Skeletal muscle tissue (tissue), 4 donors: ENCODE measurements around the gene ID1. TPM values are rescaled to one million over a fixed set of nuclear protein-coding genes. Genes with fewer than 3 reads are reported as not detected.

Experiments used
- H3K27ac ChIP-seq: one replicate; pipeline ENCODE4 v1.7.0; 2013; ENCODE audit warnings: mild to moderate bottlenecking, low read depth, low read length, inconsistent platforms
- H3K27me3 ChIP-seq, 3 donors: one replicate each; pipeline ENCODE4 v1.7.0; 2013; ENCODE audit warnings: low read length in 3 of 3; ENCODE audit not compliant: control insufficient read depth in 3 of 3, insufficient read depth in 3 of 3
- H3K36me3 ChIP-seq, 3 donors: one replicate each; pipeline ENCODE4 v1.7.0; 2013; ENCODE audit warnings: low read length in 3 of 3; ENCODE audit not compliant: control insufficient read depth in 3 of 3, insufficient read depth in 3 of 3
- H3K4me1 ChIP-seq, 3 donors: one replicate each; pipeline ENCODE4 v1.7.0; 2013; ENCODE audit warnings: low read length in 3 of 3, mild to moderate bottlenecking in 3 of 3; ENCODE audit not compliant: control insufficient read depth in 3 of 3, insufficient read depth in 3 of 3
- H3K4me3 ChIP-seq, 3 donors: one replicate each; pipeline ENCODE4 v1.7.0; 2013; ENCODE audit warnings: low read length in 3 of 3
- H3K9ac ChIP-seq, 3 donors: one replicate each; pipeline ENCODE4 v1.7.0; 2013; ENCODE audit warnings: low read length in 3 of 3, mild to moderate bottlenecking in 3 of 3, moderate library complexity in 2 of 3, low read depth in 1 of 3
- H3K9me3 ChIP-seq, 3 donors: one replicate each; pipeline ENCODE4 v1.7.0; 2013; ENCODE audit warnings: low read length in 3 of 3; ENCODE audit not compliant: control insufficient read depth in 3 of 3
- total RNA-seq: library from RNA; depleted of rRNA; stranded (reverse); fragments of >200 nt; gene quantifications from one replicate; pipeline ENCODE4 v1.2.3, GENCODE V29; 2014
- donor health status: Osteomylitis.

Gene ID1
- 136 TPM for total RNA-seq

- Histone ChIP-seq H3K4me1 (peaks cover 42 to 46% (median 43%) of the 10 kb centered on the region in 3 donors), H3K27me3 (no peaks in the 10 kb centered on the region), H3K9me3 (no peaks in the 10 kb centered on the region), H3K27ac (peak within 1 kb of the TSS; percentile 83), H3K9ac (peak within 1 kb of the TSS; percentile 84 to 90 (median 86)), H3K36me3 (peaks cover 0 to 5% (median 0%) of the 10 kb centered on the region in 3 donors), H3K4me3 (peak within 1 kb of the TSS; percentile 83 to 95 (median 92))
Measured at GRCh38 chr20:31605031-31605901, at the start of gene ID1. ID1 (plus strand) TSS chr20:31605289; CDS start chr20:31605388, 99 bp downstream.

- H3K4me3 ChIP-seq: no peak overlapping the region
- H3K36me3 ChIP-seq: peaks cover 30 to 44% (median 36%) of the 10 kb centered on the region in 3 donors
- H3K27me3 ChIP-seq: no peaks in the 10 kb centered on the region
- no peaks in the 10 kb centered on the region for H3K9me3 ChIP-seq
- no peak overlapping the region for H3K9ac ChIP-seq
- peaks cover 13 to 40% (median 32%) of the 10 kb centered on the region in 3 donors for H3K4me1 ChIP-seq
- H3K27ac ChIP-seq: no peak overlapping the region
Measured at GRCh38 chr20:31559704-31560093, 45.4 kb upstream of the ID1 start.

GRCh38 chr20:31560094-31560745 lies 44.9 kb upstream of the ID1 start:
- no peak overlapping the region for H3K4me3 ChIP-seq
- peaks cover 25 to 39% (median 31%) of the 10 kb centered on the region in 3 donors for H3K36me3 ChIP-seq
- no peaks in the 10 kb centered on the region for H3K27me3 ChIP-seq
- H3K4me1 ChIP-seq: peaks cover 13 to 40% (median 32%) of the 10 kb centered on the region in 3 donors
- no peak overlapping the region for H3K9ac ChIP-seq
- H3K9me3 ChIP-seq: no peaks in the 10 kb centered on the region
- H3K27ac ChIP-seq: peak overlapping the region; percentile 48

- Histone ChIP-seq H3K9me3 (no peaks in the 10 kb centered on the region), H3K4me3 (no peak overlapping the region), H3K36me3 (peaks cover 26 to 40% (median 28%) of the 10 kb centered on the region in 3 donors), H3K27ac (peak overlapping the region; percentile 48), H3K27me3 (no peaks in the 10 kb centered on the region), H3K4me1 (peaks cover 13 to 40% (median 32%) of the 10 kb centered on the region in 3 donors), H3K9ac (peak overlapping the region in 1 of 3 donors; percentile 23)
Measured at GRCh38 chr20:31560746-31561598, 44.1 kb upstream of the ID1 start.

- Histone ChIP-seq H3K36me3 (peaks cover 32 to 45% (median 32%) of the 10 kb centered on the region in 3 donors), H3K27me3 (no peaks in the 10 kb centered on the region), H3K4me3 (no peak overlapping the region), H3K9ac (no peak overlapping the region), H3K9me3 (no peaks in the 10 kb centered on the region), H3K4me1 (peaks cover 15 to 41% (median 30%) of the 10 kb centered on the region in 3 donors), H3K27ac (no peak overlapping the region)
Measured at GRCh38 chr20:31562241-31562640, 42.8 kb upstream of the ID1 start.

- H3K9ac ChIP-seq: no peak overlapping the region
- no peak overlapping the region for H3K4me3 ChIP-seq
- no peak overlapping the region for H3K27ac ChIP-seq
- H3K36me3 ChIP-seq: peaks cover 32 to 58% (median 38%) of the 10 kb centered on the region in 3 donors
- H3K9me3 ChIP-seq: no peaks in the 10 kb centered on the region
- no peaks in the 10 kb centered on the region for H3K27me3 ChIP-seq
- peaks cover 14 to 46% (median 40%) of the 10 kb centered on the region in 3 donors for H3K4me1 ChIP-seq
Measured at GRCh38 chr20:31564284-31564683, 40.8 kb upstream of the ID1 start.

GRCh38 chr20:31565699-31566318 lies 39.3 kb upstream of the ID1 start:
- no peaks in the 10 kb centered on the region for H3K9me3 ChIP-seq
- H3K27ac ChIP-seq: no peak overlapping the region
- H3K36me3 ChIP-seq: peaks cover 33 to 55% (median 38%) of the 10 kb centered on the region in 3 donors

GRCh38 chr20:31566319-31566657 lies 38.8 kb upstream of the ID1 start:
- Histone ChIP-seq H3K9ac (no peak overlapping the region), H3K36me3 (peaks cover 33 to 54% (median 38%) of the 10 kb centered on the region in 3 donors), H3K4me1 (peaks cover 18 to 36% (median 34%) of the 10 kb centered on the region in 3 donors)

More at GRCh38 chr20:31565699-31566318, 39.3 kb upstream of the ID1 start:
- Histone ChIP-seq H3K4me3 (no peak overlapping the region), H3K9ac (no peak overlapping the region), H3K4me1 (peaks cover 18 to 40% (median 36%) of the 10 kb centered on the region in 3 donors), H3K27me3 (no peaks in the 10 kb centered on the region)

GRCh38 chr20:31566658-31567379 lies 38.3 kb upstream of the ID1 start:
- Histone ChIP-seq H3K9ac (no peak overlapping the region), H3K4me1 (peaks cover 18 to 31% (median 30%) of the 10 kb centered on the region in 3 donors), H3K4me3 (no peak overlapping the region), H3K36me3 (peaks cover 28 to 49% (median 36%) of the 10 kb centered on the region in 3 donors), H3K27me3 (no peaks in the 10 kb centered on the region), H3K9me3 (no peaks in the 10 kb centered on the region), H3K27ac (peak overlapping the region; percentile 19)

More at GRCh38 chr20:31566319-31566657, 38.8 kb upstream of the ID1 start:
- no peaks in the 10 kb centered on the region for H3K27me3 ChIP-seq
- H3K9me3 ChIP-seq: no peaks in the 10 kb centered on the region
- peak overlapping the region; percentile 19 for H3K27ac ChIP-seq
- no peak overlapping the region for H3K4me3 ChIP-seq
